HL-60 (cell line): ENCODE data around the gene METRN.

Experiments
- CTCF ChIP-seq: IDR thresholded peaks from one replicate; pipeline ENCODE4 v1.5.1; 2011; ENCODE audit warnings: low read length, control low read depth, inconsistent platforms; ENCODE audit not compliant: insufficient read depth
- GABPA ChIP-seq: IDR thresholded peaks from 2 replicates; pipeline ENCODE4 v1.6.1; 2012; ENCODE audit warnings: low read depth
- POLR2AphosphoS5 ChIP-seq: IDR thresholded peaks from 2 replicates; pipeline ENCODE4 v1.6.1; 2012; ENCODE audit warnings: low read depth
- REST ChIP-seq: IDR thresholded peaks from 2 replicates; pipeline ENCODE4 v1.6.1; 2012; ENCODE audit warnings: low read depth; ENCODE audit not compliant: insufficient replicate concordance
- SPI1 ChIP-seq: IDR thresholded peaks from 2 replicates; pipeline ENCODE4 v1.6.1; 2012; ENCODE audit warnings: low read depth, mild to moderate bottlenecking, borderline replicate concordance

GRCh38 chr16:733382-734207, 18.7 kb downstream of the METRN start:
- TF ChIP-seq CTCF (peak; percentile 20), REST (no peak), POLR2AphosphoS5 (no peak), GABPA (no peak), SPI1 (no peak)
